Breast epithelium (tissue), 4 donors: ENCODE measurements around the gene SEPTIN5. TPM values are rescaled to one million over a fixed set of nuclear protein-coding genes. Genes with fewer than 3 reads are reported as not detected.

Experiments used
- DNase-seq, 2 donors: peaks; one replicate each; pipeline ENCODE4 v3.0.0-alpha.2; 2019; ENCODE audit warnings: low spot score in 2 of 2
- H3K27ac ChIP-seq, 2 donors: fragments of 200-600 bp; sonication (generic) in 1 of 2; one replicate each; pipeline ENCODE4 v1.5.1; 2016 to 2019; ENCODE audit warnings: mild to moderate bottlenecking in 1 of 2
- H3K27me3 ChIP-seq, 2 donors: fragments of 200-600 bp; sonication (generic) in 1 of 2; one replicate each; pipeline versions ENCODE4 v1.5.1 to v1.6.0; 2017 to 2019; ENCODE audit warnings: control low read depth in 1 of 2, mild to moderate bottlenecking in 1 of 2
- H3K36me3 ChIP-seq: fragments of 200-600 bp; one replicate; pipeline ENCODE4 v1.5.1; 2019
- H3K4me1 ChIP-seq, 2 donors: fragments of 200-600 bp; sonication (generic); one replicate each; pipeline ENCODE4 v1.5.1; 2016 to 2019; ENCODE audit warnings: control low read depth in 1 of 2
- H3K4me3 ChIP-seq, 3 donors: fragments of 200-600 bp; sonication (generic); 1 replicate in 2 of 3; 2 replicates in 1 of 3; pipeline ENCODE4 v1.5.1; 2016 to 2019; ENCODE audit warnings: mild to moderate bottlenecking in 3 of 3, moderate library complexity in 2 of 3
- H3K9me3 ChIP-seq, 2 donors: fragments of 200-600 bp; sonication (generic) in 1 of 2; one replicate each; pipeline ENCODE4 v1.5.1; 2016 to 2019; ENCODE audit warnings: control low read depth in 1 of 2
- POLR2A ChIP-seq: fragments of 450-650 bp; IDR thresholded peaks from one replicate; pipeline ENCODE4 v1.6.1; 2016; ENCODE audit warnings: antibody characterized with exemption, mild to moderate bottlenecking, moderate library complexity
- POLR2AphosphoS5 ChIP-seq, 3 donors: sonication (generic); formaldehyde crosslinking; IDR thresholded peaks; one replicate each; pipeline ENCODE4 v1.6.1; 2017; ENCODE audit warnings: antibody characterized with exemption in 3 of 3
- intact Hi-C: fragments of 100-400 bp; cut with DNase I; formaldehyde crosslinking; loops from one replicate; pipeline ENCODE4 v1.15.1; 2023; ENCODE audit warnings: low total_unique reads
- total RNA-seq, 3 donors: library from RNA; depleted of rRNA; stranded (reverse); fragments of >200 nt; gene quantifications; one replicate each; pipeline ENCODE4 v1.1.0, GENCODE V29; 2016
- TF ChIP-seq, protein P1 (sequence below), 3 donors: fragments of 450-650 bp; IDR thresholded peaks; one replicate each; pipeline ENCODE4 v1.5.1; 2016 to 2017; ENCODE audit warnings: antibody characterized with exemption in 3 of 3, mild to moderate bottlenecking in 3 of 3, moderate library complexity in 3 of 3

The SEPTIN5 gene
- total RNA-seq, 3 donors from 2014 or later, result 5.4 to 33.8 (median 18.4) TPM

DNA sequence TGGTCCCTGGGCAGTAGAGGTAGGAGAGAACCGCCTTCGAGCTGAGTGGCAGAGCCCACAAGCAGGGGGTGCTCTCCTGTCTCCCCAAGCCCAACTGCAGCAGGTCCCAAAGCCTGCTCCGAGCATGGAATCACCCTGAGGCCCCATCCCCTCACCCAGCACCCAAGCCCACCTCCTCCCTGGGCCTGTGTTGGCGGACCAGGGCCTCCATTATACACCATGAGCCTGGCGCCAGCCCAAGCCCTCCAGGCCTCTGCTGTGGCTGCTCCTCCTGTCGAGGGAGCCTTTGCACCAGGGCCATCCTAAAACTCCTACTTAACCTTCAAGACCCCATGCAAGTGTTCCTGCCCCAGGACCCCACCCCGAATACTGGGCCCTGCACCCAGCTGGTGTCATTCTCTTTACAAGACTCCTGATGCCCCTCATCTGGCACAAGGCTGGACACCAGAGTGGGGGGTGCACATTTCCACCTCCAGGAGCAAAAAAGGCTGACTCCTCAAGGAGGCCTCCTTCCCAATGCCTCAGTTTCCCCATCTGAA lies 25.7 kb downstream of the SEPTIN5 start:
- Histone ChIP-seq H3K27me3 (no peaks in the 10 kb centered on the region), H3K9me3 (no peaks in the 10 kb centered on the region), H3K4me1 (no peaks in the 10 kb centered on the region), H3K4me3 (no peak overlapping the region), H3K36me3 (no peaks in the 10 kb centered on the region), H3K27ac (no peak overlapping the region)
- TF ChIP-seq, protein P1, sequence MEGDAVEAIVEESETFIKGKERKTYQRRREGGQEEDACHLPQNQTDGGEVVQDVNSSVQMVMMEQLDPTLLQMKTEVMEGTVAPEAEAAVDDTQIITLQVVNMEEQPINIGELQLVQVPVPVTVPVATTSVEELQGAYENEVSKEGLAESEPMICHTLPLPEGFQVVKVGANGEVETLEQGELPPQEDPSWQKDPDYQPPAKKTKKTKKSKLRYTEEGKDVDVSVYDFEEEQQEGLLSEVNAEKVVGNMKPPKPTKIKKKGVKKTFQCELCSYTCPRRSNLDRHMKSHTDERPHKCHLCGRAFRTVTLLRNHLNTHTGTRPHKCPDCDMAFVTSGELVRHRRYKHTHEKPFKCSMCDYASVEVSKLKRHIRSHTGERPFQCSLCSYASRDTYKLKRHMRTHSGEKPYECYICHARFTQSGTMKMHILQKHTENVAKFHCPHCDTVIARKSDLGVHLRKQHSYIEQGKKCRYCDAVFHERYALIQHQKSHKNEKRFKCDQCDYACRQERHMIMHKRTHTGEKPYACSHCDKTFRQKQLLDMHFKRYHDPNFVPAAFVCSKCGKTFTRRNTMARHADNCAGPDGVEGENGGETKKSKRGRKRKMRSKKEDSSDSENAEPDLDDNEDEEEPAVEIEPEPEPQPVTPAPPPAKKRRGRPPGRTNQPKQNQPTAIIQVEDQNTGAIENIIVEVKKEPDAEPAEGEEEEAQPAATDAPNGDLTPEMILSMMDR (IDR thresholded peaks at IDR 0.05), result no peak
- TF ChIP-seq POLR2AphosphoS5 (IDR thresholded peaks at IDR 0.05) (no peak), POLR2A (no peak)
- intact Hi-C loops, result no loop called here
- DNase-seq, result no peak

DNA sequence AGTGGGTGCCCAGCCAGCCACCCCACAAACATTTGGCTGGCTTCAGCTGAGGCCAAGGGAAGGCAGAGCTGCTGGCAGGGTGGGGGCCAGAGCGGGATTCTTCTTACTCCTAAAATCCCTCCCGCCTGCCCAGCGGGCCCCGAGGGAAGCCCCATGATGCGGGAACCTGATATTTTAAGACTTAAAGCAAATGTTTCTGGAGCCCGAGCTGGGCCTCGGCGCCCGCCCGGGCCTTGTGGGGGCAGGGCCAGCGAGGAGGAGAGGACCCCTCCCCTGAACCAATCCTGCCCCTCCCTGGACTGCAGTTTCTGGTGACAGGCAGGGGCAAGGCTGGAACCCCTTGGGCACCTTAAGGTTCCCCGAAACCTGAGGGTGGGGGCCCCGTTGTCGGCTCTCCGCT lies 26.3 kb downstream of the SEPTIN5 start:
- Histone ChIP-seq H3K36me3 (no peaks in the 10 kb centered on the region), H3K4me3 (no peak overlapping the region), H3K27ac (no peak overlapping the region), H3K9me3 (no peaks in the 10 kb centered on the region), H3K27me3 (no peaks in the 10 kb centered on the region), H3K4me1 (no peaks in the 10 kb centered on the region)
- DNase-seq, result no peak
- intact Hi-C loops, result no loop called here
- no peak for TF ChIP-seq POLR2A

DNA sequence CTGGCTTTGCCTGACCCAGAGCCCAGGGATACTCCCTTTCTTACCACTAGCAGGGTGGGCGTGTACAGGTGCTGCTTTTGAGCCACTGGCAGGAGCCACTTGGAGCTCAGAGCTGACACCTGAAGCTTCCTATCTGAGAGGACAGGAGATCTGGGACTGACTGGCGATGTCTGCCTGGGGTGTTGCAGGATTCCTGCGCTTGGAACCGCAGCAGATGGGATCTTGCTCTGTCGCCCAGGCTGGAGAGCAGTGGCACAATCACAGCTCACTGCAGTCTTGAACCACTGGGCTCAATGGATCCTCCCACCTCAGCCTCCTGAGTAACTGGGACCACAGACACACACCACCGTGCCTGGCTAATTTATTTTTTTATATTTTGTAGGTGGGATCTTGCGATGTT lies 26.8 kb downstream of the SEPTIN5 start:
- no peaks in the 10 kb centered on the region for H3K9me3 ChIP-seq
- no peak overlapping the region for H3K27ac ChIP-seq
- no peak overlapping the region for H3K4me3 ChIP-seq
- no peaks in the 10 kb centered on the region for H3K4me1 ChIP-seq
- H3K36me3 ChIP-seq, result no peaks in the 10 kb centered on the region
- no peak for DNase-seq
- no peaks in the 10 kb centered on the region for H3K27me3 ChIP-seq
- TF ChIP-seq, protein P1 (IDR thresholded peaks at IDR 0.05), result no peak
- no peak for TF ChIP-seq POLR2AphosphoS5 (IDR thresholded peaks at IDR 0.05)
- no peak for TF ChIP-seq POLR2A
- intact Hi-C loops, result no loop called here

DNA sequence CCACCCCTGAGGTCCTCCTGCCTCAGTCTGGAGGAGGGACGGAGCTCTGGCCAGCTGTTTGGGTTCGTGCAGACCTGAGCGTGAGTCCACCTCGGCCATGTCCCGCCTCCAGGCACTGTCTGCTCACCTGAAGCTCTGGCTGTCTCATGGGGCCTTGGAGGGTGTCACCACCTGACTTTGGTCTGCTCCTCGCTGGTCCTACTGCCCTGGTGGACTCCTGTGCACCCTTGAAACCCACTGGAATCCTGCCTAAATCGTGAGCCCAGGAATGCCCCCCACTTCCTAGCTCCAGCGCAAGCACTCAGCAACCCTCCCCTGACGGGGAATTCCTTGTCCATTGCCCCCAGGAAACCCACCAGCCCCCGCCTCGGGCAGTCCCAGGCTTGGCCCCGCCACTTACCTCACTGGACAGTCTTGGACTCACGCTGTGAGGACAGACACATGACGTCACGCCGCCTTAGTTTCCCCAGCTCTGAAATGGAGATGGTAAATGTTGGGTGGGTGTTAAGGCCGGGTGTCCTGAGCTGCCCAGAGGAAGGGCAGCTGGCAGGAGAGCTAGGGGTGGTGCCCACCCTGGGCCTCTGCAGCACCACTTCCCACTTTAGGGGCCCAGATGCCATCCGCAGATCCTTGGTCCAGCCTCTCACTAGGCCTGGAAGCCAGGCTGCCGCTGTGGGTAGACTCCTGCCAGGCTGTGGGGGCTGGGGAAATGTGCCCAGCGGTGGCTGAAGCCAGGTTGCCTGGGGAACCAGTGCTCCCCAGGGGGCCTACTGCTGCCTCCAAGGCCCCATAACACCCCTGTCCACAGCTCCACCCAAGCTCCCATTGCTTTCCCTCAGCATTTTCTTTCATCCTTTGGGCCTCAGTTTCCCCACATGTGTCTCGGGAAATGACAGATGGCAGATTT lies 28.1 kb downstream of the SEPTIN5 start:
- Histone ChIP-seq H3K4me3 (no peak overlapping the region), H3K9me3 (no peaks in the 10 kb centered on the region), H3K27me3 (no peaks in the 10 kb centered on the region), H3K27ac (no peak overlapping the region), H3K36me3 (no peaks in the 10 kb centered on the region), H3K4me1 (no peaks in the 10 kb centered on the region)
- DNase-seq, result no peak
- intact Hi-C loops, result loop anchor here (2.0 kb wide), 1 partner anchor 46 kb away; no protein-coding TSS in a partner anchor
- TF ChIP-seq, protein P1 (IDR thresholded peaks at IDR 0.05), result no peak
- TF ChIP-seq POLR2AphosphoS5 (IDR thresholded peaks at IDR 0.05), result no peak
- no peak for TF ChIP-seq POLR2A

DNA sequence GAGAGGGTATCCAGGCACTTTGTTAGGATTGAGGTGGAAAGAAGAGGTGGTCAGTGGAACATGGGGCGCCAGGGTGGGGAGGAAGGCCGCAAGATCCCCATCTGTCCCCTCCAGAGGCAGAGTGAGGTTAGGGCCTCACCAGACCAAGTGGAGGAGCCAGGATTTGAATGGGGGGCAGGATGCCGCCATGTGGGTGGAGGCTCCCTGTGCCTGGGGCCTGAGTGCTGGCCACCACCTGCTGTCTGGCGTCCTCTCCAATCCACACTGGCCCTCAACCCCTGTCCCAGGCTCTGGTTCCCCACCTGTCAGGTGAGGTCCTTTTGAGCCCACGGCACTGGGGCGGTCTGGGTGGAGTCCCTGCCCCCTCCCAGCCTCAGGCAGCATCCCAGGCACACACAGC lies 28.8 kb downstream of the SEPTIN5 start:
- no peaks in the 10 kb centered on the region for H3K9me3 ChIP-seq
- DNase-seq, result no peak
- H3K27ac ChIP-seq, result no peak overlapping the region
- intact Hi-C loops, result loop anchor here (2.0 kb wide), 1 partner anchor 46 kb away; no protein-coding TSS in a partner anchor
- no peaks in the 10 kb centered on the region for H3K4me1 ChIP-seq
- no peaks in the 10 kb centered on the region for H3K36me3 ChIP-seq
- no peak for TF ChIP-seq POLR2A
- TF ChIP-seq POLR2AphosphoS5 (IDR thresholded peaks at IDR 0.05), result no peak
- TF ChIP-seq, protein P1 (IDR thresholded peaks at IDR 0.05), result no peak
- no peak overlapping the region for H3K4me3 ChIP-seq
- no peaks in the 10 kb centered on the region for H3K27me3 ChIP-seq
